ENCODE measurements around the gene NPTXR. TPM values are rescaled to one million over a fixed set of nuclear protein-coding genes. Genes with fewer than 3 reads are reported as not detected.

The NPTXR gene
- total and polyA plus RNA-seq, 7 donors = under 0.01 to 14.4 (median 4.2) TPM; not detected in 1

- Histone ChIP-seq H3K36me3 (peaks cover 0 to 13% (median 0%) of the 10 kb centered on the region in 4 donors), H3K27ac (peak within 1 kb of the TSS; percentile 82 to 90 (median 84)), H3K4me1 (peaks cover 0 to 15% (median 15%) of the 10 kb centered on the region in 4 donors), H3K4me3 (peak within 1 kb of the TSS; percentile 61 to 94 (median 85)), H3K27me3 (no peaks in the 10 kb centered on the region), H3K9me3 (no peaks in the 10 kb centered on the region)
- intact Hi-C loops (cut with DNase I) = loop anchor here (5.0 kb wide), 2 partner anchors 37 to 48 kb away; partner anchors contain the start of genes NPTXR and SUN2
- TF ChIP-seq, protein P1, sequence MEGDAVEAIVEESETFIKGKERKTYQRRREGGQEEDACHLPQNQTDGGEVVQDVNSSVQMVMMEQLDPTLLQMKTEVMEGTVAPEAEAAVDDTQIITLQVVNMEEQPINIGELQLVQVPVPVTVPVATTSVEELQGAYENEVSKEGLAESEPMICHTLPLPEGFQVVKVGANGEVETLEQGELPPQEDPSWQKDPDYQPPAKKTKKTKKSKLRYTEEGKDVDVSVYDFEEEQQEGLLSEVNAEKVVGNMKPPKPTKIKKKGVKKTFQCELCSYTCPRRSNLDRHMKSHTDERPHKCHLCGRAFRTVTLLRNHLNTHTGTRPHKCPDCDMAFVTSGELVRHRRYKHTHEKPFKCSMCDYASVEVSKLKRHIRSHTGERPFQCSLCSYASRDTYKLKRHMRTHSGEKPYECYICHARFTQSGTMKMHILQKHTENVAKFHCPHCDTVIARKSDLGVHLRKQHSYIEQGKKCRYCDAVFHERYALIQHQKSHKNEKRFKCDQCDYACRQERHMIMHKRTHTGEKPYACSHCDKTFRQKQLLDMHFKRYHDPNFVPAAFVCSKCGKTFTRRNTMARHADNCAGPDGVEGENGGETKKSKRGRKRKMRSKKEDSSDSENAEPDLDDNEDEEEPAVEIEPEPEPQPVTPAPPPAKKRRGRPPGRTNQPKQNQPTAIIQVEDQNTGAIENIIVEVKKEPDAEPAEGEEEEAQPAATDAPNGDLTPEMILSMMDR (IDR thresholded peaks at IDR 0.05) = no peak
- TF ChIP-seq POLR2A (IDR thresholded peaks at IDR 0.05) (no peak), EP300 (IDR thresholded peaks at IDR 0.05) (no peak), POLR2AphosphoS5 (IDR thresholded peaks at IDR 0.05) (peak in 3 of 4 donors; percentile 61 to 69 (median 69))
- peak; percentile 99 for DNase-seq
- WGBS, 2 donors = 0 to 1% methylated on average over 47 of the region's 47 CpGs
These were observed 49.9 kb downstream of the NPTXR start, which contains the start of gene DNAL4 for GRCh38 chr22:38793721-38794466. DNAL4 (minus strand) TSS chr22:38794143; CDS start chr22:38782731, 11,412 bp downstream.

DNA sequence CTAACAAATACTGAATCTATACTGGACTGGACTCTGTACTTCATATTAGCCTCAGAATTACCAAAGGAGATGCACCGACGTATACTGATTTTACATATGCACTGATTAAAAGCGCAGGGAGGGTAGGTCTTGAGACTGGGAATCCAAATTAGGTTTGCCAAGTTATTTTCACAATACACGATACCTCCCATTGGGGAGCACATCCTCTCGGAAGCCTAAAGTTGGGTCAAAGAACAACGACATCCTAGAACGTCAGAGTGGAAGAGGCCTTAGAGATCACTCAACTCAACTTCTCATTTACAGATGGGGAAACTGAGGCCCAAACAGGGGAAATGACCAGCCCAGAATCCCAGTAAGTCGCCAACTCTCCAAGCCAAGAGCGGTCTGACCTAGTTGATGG, 50.5 kb downstream of the NPTXR start:
- H3K4me1 ChIP-seq = peaks cover 0 to 21% (median 19%) of the 10 kb centered on the region in 4 donors
- H3K9me3 ChIP-seq = no peaks in the 10 kb centered on the region
- H3K36me3 ChIP-seq = peaks cover 0 to 13% (median 0%) of the 10 kb centered on the region in 4 donors
- DNase-seq = no peak
- WGBS, 2 donors = 24 to 30% methylated on average over 9 of the region's 9 CpGs
- TF ChIP-seq POLR2A (IDR thresholded peaks at IDR 0.05) = no peak
- TF ChIP-seq EP300 (IDR thresholded peaks at IDR 0.05) = no peak
- no peak for TF ChIP-seq POLR2AphosphoS5 (IDR thresholded peaks at IDR 0.05)
- TF ChIP-seq, protein P1 (IDR thresholded peaks at IDR 0.05) = no peak
- no peaks in the 10 kb centered on the region for H3K27me3 ChIP-seq
- intact Hi-C loops (cut with DNase I) = loop anchor here (5.0 kb wide), 2 partner anchors 36 to 49 kb away; partner anchors contain the start of genes NPTXR and SUN2
- peak overlapping the region; percentile 82 to 90 (median 84) for H3K27ac ChIP-seq
- H3K4me3 ChIP-seq = peak overlapping the region; percentile 61 to 94 (median 85)

- peak overlapping the region in 2 of 4 donors; percentile 61 to 76 for H3K4me3 ChIP-seq
These were observed 51.0 kb downstream of the NPTXR start for GRCh38 chr22:38792833-38793232.

GRCh38 chr22:38789606-38790005, 54.2 kb downstream of the NPTXR start:
- Histone ChIP-seq H3K27ac (peak overlapping the region in 1 of 4 donors; percentile 56), H3K4me3 (no peak overlapping the region), H3K36me3 (peaks cover 0 to 13% (median 0%) of the 10 kb centered on the region in 4 donors), H3K4me1 (peaks cover 0 to 46% (median 38%) of the 10 kb centered on the region in 4 donors), H3K27me3 (no peaks in the 10 kb centered on the region), H3K9me3 (no peaks in the 10 kb centered on the region)
- intact Hi-C loops (cut with DNase I) = loop anchor here (5.0 kb wide), 2 partner anchors 32 to 53 kb away; partner anchors contain the start of genes NPTXR and SUN2
- peak; percentile 24 for DNase-seq
- WGBS, 2 donors = 89 to 92% methylated on average over 4 of the region's 4 CpGs
- TF ChIP-seq EP300 (IDR thresholded peaks at IDR 0.05) = no peak
- TF ChIP-seq POLR2A (IDR thresholded peaks at IDR 0.05) = no peak
- TF ChIP-seq, protein P1 (IDR thresholded peaks at IDR 0.05) = no peak
- no peak for TF ChIP-seq POLR2AphosphoS5 (IDR thresholded peaks at IDR 0.05)

More at GRCh38 chr22:38792833-38793232, 51.0 kb downstream of the NPTXR start:
- Histone ChIP-seq H3K4me1 (peaks cover 0 to 26% (median 24%) of the 10 kb centered on the region in 4 donors), H3K27ac (peak overlapping the region in 3 of 4 donors; percentile 82 to 86 (median 83)), H3K27me3 (no peaks in the 10 kb centered on the region), H3K36me3 (peaks cover 0 to 13% (median 0%) of the 10 kb centered on the region in 4 donors), H3K9me3 (no peaks in the 10 kb centered on the region)
- TF ChIP-seq POLR2A (IDR thresholded peaks at IDR 0.05) (no peak), POLR2AphosphoS5 (IDR thresholded peaks at IDR 0.05) (no peak), EP300 (IDR thresholded peaks at IDR 0.05) (no peak)
- TF ChIP-seq, protein P1 (IDR thresholded peaks at IDR 0.05) = no peak
- WGBS, 2 donors = 52 to 66% methylated on average over 4 of the region's 4 CpGs
- DNase-seq = peak; percentile 9
- intact Hi-C loops (cut with DNase I) = loop anchor here (5.0 kb wide), 2 partner anchors 36 to 49 kb away; partner anchors contain the start of genes NPTXR and SUN2
